A549 (cell line): Measurements from ENCODE around the gene KRTAP4-5. TPM values are rescaled to one million over a fixed set of nuclear protein-coding genes. Genes with fewer than 3 reads are reported as not detected.

Experiments used
- ATAC-seq, 2 experiments: fragments of 200-7000 bp in 1 of 2; fragments of >200 bp in 1 of 2; cut with Nextera tagmentation in 1 of 2; cut with Tn5 transposase in 1 of 2; 3 replicates each; pipeline versions ENCODE4 v1.8.0 to v1.9.1; 2018 to 2020; ENCODE audit warnings: mild to moderate bottlenecking in 1 of 2, moderate library complexity in 1 of 2
- CTCF ChIA-PET: fragments of 300-600 bp; sonication (Branson Sonifier 250); formaldehyde crosslinking; extraction: SDS; loops from one replicate; lab custom pipeline; 2021; ENCODE audit warnings: antibody characterized with exemption, inconsistent platforms; lab: Yijun Ruan, JAX
- POLR2A ChIA-PET: fragments of 350-600 bp; formaldehyde crosslinking; extraction: SDS; loops from one replicate; lab custom pipeline; 2021; ENCODE audit warnings: antibody characterized with exemption, inconsistent platforms; lab: Yijun Ruan, JAX
- DNase-seq, 2 experiments: peaks; one replicate each; pipeline versions ENCODE4 v3.0.0 to v3.0.0-alpha.2; 2011 to 2016; ENCODE audit warnings: low read depth in 1 of 2, low spot score in 1 of 2
- FAIRE-seq: peaks from 2 replicates; lab custom pipeline; 2011; peaks lifted over from hg19 to GRCh38; lab: Jason Lieb, UNC
- H3K27ac ChIP-seq, 2 experiments: fragments of >200 bp; sonication (Bioruptor Twin); formaldehyde crosslinking; 3 replicates each; pipeline ENCODE4 v1.5.1; 2016 to 2017
- H3K4me1 ChIP-seq: fragments of >200 bp; sonication (Bioruptor Twin); formaldehyde crosslinking; 3 replicates; pipeline ENCODE4 v1.6.1; 2016
- H3K4me2 ChIP-seq: fragments of >200 bp; sonication (Bioruptor Twin); formaldehyde crosslinking; 3 replicates; pipeline ENCODE4 v1.6.1; 2016
- H3K4me3 ChIP-seq: fragments of >200 bp; sonication (Bioruptor Twin); formaldehyde crosslinking; 3 replicates; pipeline ENCODE4 v1.5.1; 2016
- H3K9me3 ChIP-seq: fragments of >200 bp; sonication (Bioruptor Twin); formaldehyde crosslinking; 3 replicates; pipeline ENCODE4 v1.6.1; 2016
- ATOH8 ChIP-seq: fragments of 250-450 bp; sonication (Bioruptor Pico); IDR thresholded peaks from 2 replicates; pipeline ENCODE4 v1.5.0; 2020; ENCODE audit warnings: low read depth, mild to moderate bottlenecking, moderate library complexity
- BHLHE40 ChIP-seq: IDR thresholded peaks from 2 replicates; pipeline ENCODE4 v1.6.1; 2012; ENCODE audit warnings: low read depth, low read length, inconsistent platforms
- CBX8 ChIP-seq: fragments of 200-600 bp; sonication (generic); IDR thresholded peaks from 2 replicates; pipeline ENCODE4 v1.6.1; 2016
- CEBPB ChIP-seq, 2 experiments: fragments of >200 bp in 1 of 2; sonication (Bioruptor Twin) in 1 of 2; formaldehyde crosslinking in 1 of 2; IDR thresholded peaks; 2 replicates each; pipeline ENCODE4 v1.6.1; 2012 to 2016
- CHD2 ChIP-seq: fragments of 150-350 bp; IDR thresholded peaks from 2 replicates; pipeline ENCODE4 v1.6.1; 2014; ENCODE audit warnings: low read length; ENCODE audit not compliant: partially characterized antibody
- CTCF ChIP-seq: fragments of >200 bp; sonication (Bioruptor Twin); formaldehyde crosslinking; IDR thresholded peaks from 3 replicates; pipeline ENCODE4 v1.5.1; 2016
- E2F6 ChIP-seq: IDR thresholded peaks from 2 replicates; pipeline ENCODE4 v1.6.1; 2012; ENCODE audit warnings: low read depth, borderline replicate concordance
- ELK1 ChIP-seq: fragments of 150-350 bp; IDR thresholded peaks from 2 replicates; pipeline ENCODE4 v1.6.1; 2014; ENCODE audit warnings: low read depth, mild to moderate bottlenecking, low read length
- EP300 ChIP-seq, 2 experiments: fragments of >200 bp; sonication (Bioruptor Twin); formaldehyde crosslinking; IDR thresholded peaks; 2 replicates in 1 of 2; 3 replicates in 1 of 2; pipeline ENCODE4 v1.6.1; 2016 to 2017
- FOXS1 ChIP-seq: fragments of 250-450 bp; sonication (Bioruptor Pico); IDR thresholded peaks from 2 replicates; pipeline ENCODE4 v1.5.0; 2020; ENCODE audit warnings: mild to moderate bottlenecking, moderate library complexity
- GATA3 ChIP-seq: IDR thresholded peaks from 2 replicates; pipeline ENCODE4 v1.6.1; 2012; ENCODE audit warnings: borderline replicate concordance
- HDAC2 ChIP-seq: fragments of 200-600 bp; sonication (generic); IDR thresholded peaks from 2 replicates; pipeline ENCODE4 v1.6.1; 2016
- HES2 ChIP-seq: fragments of >200 bp; sonication (Bioruptor Twin); formaldehyde crosslinking; IDR thresholded peaks from 2 replicates; pipeline ENCODE4 v1.6.1; 2016
- HEYL ChIP-seq: fragments of 250-450 bp; sonication (Bioruptor Pico); IDR thresholded peaks from 2 replicates; pipeline ENCODE4 v1.8.0; 2021; ENCODE audit warnings: mild to moderate bottlenecking, moderate library complexity
- HMGXB4 ChIP-seq: fragments of 250-450 bp; sonication (Bioruptor Pico); IDR thresholded peaks from 2 replicates; pipeline ENCODE4 v1.5.0; 2021; ENCODE audit warnings: mild to moderate bottlenecking, moderate library complexity, borderline replicate concordance
- HOXB13 ChIP-seq: fragments of 250-450 bp; sonication (Bioruptor Pico); IDR thresholded peaks from 2 replicates; pipeline ENCODE4 v1.5.0; 2020; ENCODE audit warnings: low read depth, mild to moderate bottlenecking, moderate library complexity
- JUN ChIP-seq, 2 experiments: fragments of >200 bp; sonication (Bioruptor Twin); formaldehyde crosslinking; IDR thresholded peaks; 2 replicates in 1 of 2; 3 replicates in 1 of 2; pipeline ENCODE4 v1.6.1; 2016 to 2017
- KDM1A ChIP-seq: fragments of 200-600 bp; sonication (generic); IDR thresholded peaks from 2 replicates; pipeline ENCODE4 v1.6.1; 2016; ENCODE audit warnings: low read depth, mild to moderate bottlenecking
- MAZ ChIP-seq: fragments of 150-350 bp; IDR thresholded peaks from 2 replicates; pipeline ENCODE4 v1.6.1; 2014; ENCODE audit warnings: antibody characterized with exemption, low read depth, low read length, borderline replicate concordance
- MYC ChIP-seq: IDR thresholded peaks from 2 replicates; pipeline ENCODE4 v1.6.1; 2012; ENCODE audit warnings: mild to moderate bottlenecking, inconsistent platforms, low read length, improper control_type of control experiment, borderline replicate concordance
- NFE2L2 ChIP-seq: fragments of 150-350 bp; conservative IDR thresholded peaks from 2 replicates; pipeline ENCODE4 v1.6.1; 2014; ENCODE audit warnings: low read length
- RAD21 ChIP-seq, 2 experiments: fragments of >200 bp in 1 of 2; sonication (Bioruptor Twin) in 1 of 2; formaldehyde crosslinking in 1 of 2; IDR thresholded peaks in 1 of 2; conservative IDR thresholded peaks in 1 of 2; 2 replicates in 1 of 2; 3 replicates in 1 of 2; pipeline ENCODE4 v1.6.1; 2012 to 2018; ENCODE audit warnings: inconsistent platforms in 1 of 2
- RARB ChIP-seq: fragments of 250-450 bp; sonication (Bioruptor Pico); IDR thresholded peaks from 2 replicates; pipeline ENCODE4 v1.8.0; 2021; ENCODE audit warnings: mild to moderate bottlenecking, moderate library complexity
- RCOR1 ChIP-seq: fragments of 150-350 bp; IDR thresholded peaks from 2 replicates; pipeline ENCODE4 v1.6.1; 2014; ENCODE audit warnings: antibody characterized with exemption, low read length, low read depth
- RFX5 ChIP-seq: fragments of 450-650 bp; IDR thresholded peaks from 2 replicates; pipeline ENCODE4 v1.7.1; 2014; ENCODE audit warnings: antibody characterized with exemption, mild to moderate bottlenecking, moderate library complexity
- USF2 ChIP-seq: fragments of 450-650 bp; IDR thresholded peaks from 2 replicates; pipeline ENCODE4 v1.6.1; 2014; ENCODE audit warnings: antibody characterized with exemption
- ZC3H11A ChIP-seq: fragments of 450-650 bp; IDR thresholded peaks from 2 replicates; pipeline ENCODE4 v1.6.1; 2014; ENCODE audit warnings: antibody characterized with exemption, mild to moderate bottlenecking
- ZNF302 ChIP-seq: fragments of 250-450 bp; sonication (Bioruptor Pico); IDR thresholded peaks from 2 replicates; pipeline ENCODE4 v1.9.0; 2021; ENCODE audit warnings: inconsistent platforms, mild to moderate bottlenecking, moderate library complexity
- WGBS: methylation state at CpG from one replicate; pipeline ENCODE4 v1.1.6; 2017; ENCODE audit errors: missing lambda C conversion rate; 5-methylcytosine and 5-hydroxymethylcytosine counted together
- polyA plus RNA-seq, 4 experiments: library from polyadenylated mRNA; depleted of rRNA in 3 of 4; stranded (reverse); fragments of >200 nt; fragmentation: RNase III in 1 of 4; extraction: RNeasy Plus Mini Kit Qiagen cat#74134 plus additional on column Dnase treatment in 1 of 4; gene quantifications; 2 replicates in 3 of 4; 3 replicates in 1 of 4; pipeline ENCODE4 v1.2.3, GENCODE V29; 2011 to 2017

KRTAP4-5 gene
- polyA plus RNA-seq, 2 of the 4 experiments (the other 2 are of a cell fraction): not detected

GRCh38 chr17:41103896-41104295 lies 45.7 kb downstream of the KRTAP4-5 start:
- WGBS: 90% methylated on average over 1 of the region's 1 CpG
- TF ChIP-seq GATA3: no peak
- TF ChIP-seq HOXB13: no peak
- TF ChIP-seq HEYL (CRISPR knock-in tag): no peak
- TF ChIP-seq ZC3H11A: no peak
- TF ChIP-seq CHD2: no peak
- no peak for TF ChIP-seq ZNF302 (CRISPR knock-in tag)
- no peak for TF ChIP-seq USF2
- no peak for TF ChIP-seq RARB (CRISPR knock-in tag)
- no peak for TF ChIP-seq RCOR1
- TF ChIP-seq BHLHE40: no peak
- no peak for TF ChIP-seq RAD21 (conservative IDR thresholded peaks at IDR 0.05 in 1 of 2, IDR thresholded peaks at IDR 0.05 in 1 of 2)
- TF ChIP-seq JUN (IDR thresholded peaks at IDR 0.05): no peak
- TF ChIP-seq ELK1: no peak
- no peak for TF ChIP-seq E2F6
- TF ChIP-seq MAZ: no peak
- TF ChIP-seq, all 56 proteins: peak for 0
- Histone ChIP-seq H3K27ac (no peak overlapping the region), H3K4me1 (peaks cover 24% of the 10 kb centered on the region), H3K9me3 (no peaks in the 10 kb centered on the region), H3K4me2 (no peak overlapping the region; the same call in 2 of the 3 replicates), H3K4me3 (no peak overlapping the region)
- POLR2A ChIA-PET: no interaction called here
- ATAC-seq (no peak), FAIRE-seq (no peak), DNase-seq (no peak)
- CTCF ChIA-PET: no interaction called here

GRCh38 chr17:41101586-41102259 lies 47.9 kb downstream of the KRTAP4-5 start, which contains the start of gene KRTAP4-16:
Gene KRTAP4-16 (minus strand): TSS chr17:41102209. CDS start chr17:41102209, 0 bp downstream.
- TF ChIP-seq MYC (no peak), EP300 (IDR thresholded peaks at IDR 0.05) (no peak), ZNF302 (CRISPR knock-in tag) (no peak), GATA3 (no peak), ZC3H11A (no peak), MAZ (no peak), E2F6 (no peak), RFX5 (no peak), KDM1A (no peak), HES2 (no peak), CEBPB (IDR thresholded peaks at IDR 0.05) (no peak), USF2 (no peak), CTCF (no peak), NFE2L2 (no peak), ATOH8 (CRISPR knock-in tag) (no peak), FOXS1 (CRISPR knock-in tag) (no peak), HDAC2 (no peak), CBX8 (no peak), HMGXB4 (CRISPR knock-in tag) (no peak)
- Histone ChIP-seq H3K4me2 (no peak within 1 kb of the TSS), H3K9me3 (no peaks in the 10 kb centered on the region), H3K4me3 (no peak within 1 kb of the TSS), H3K27ac (peak within 1 kb of the TSS in 1 of 2 experiments; percentile 29; a peak in 1 of 6 replicates), H3K4me1 (peaks cover 34% of the 10 kb centered on the region)
- no peak for DNase-seq
- CTCF ChIA-PET: no interaction called here
- 87% methylated on average over 8 of the region's 10 CpGs for whole genome bisulfite sequencing
- ATAC-seq: no peak
- no peak for FAIRE-seq
- POLR2A ChIA-PET: no interaction called here
